Gastroesophageal sphincter (tissue), 3 donors: ENCODE results near the gene ANKRD18B.

Experiments used
- EP300 ChIP-seq: sonication (generic); formaldehyde crosslinking; IDR thresholded peaks from one replicate; pipeline ENCODE4 v1.6.1; 2017; ENCODE audit warnings: antibody characterized with exemption, mild to moderate bottlenecking
- POLR2A ChIP-seq, 2 donors: fragments of 450-650 bp; IDR thresholded peaks; one replicate each; pipeline ENCODE4 v1.6.1; 2017; ENCODE audit warnings: antibody characterized with exemption in 2 of 2, mild to moderate bottlenecking in 2 of 2, moderate library complexity in 1 of 2
- TF ChIP-seq, protein P1 (sequence below), 4 experiments: fragments of 200-600 bp in 2 of 4; fragments of 450-650 bp in 2 of 4; sonication (generic) in 1 of 4; IDR thresholded peaks; one replicate each; pipeline ENCODE4 v1.5.1; 2017 to 2019; ENCODE audit warnings: antibody characterized with exemption in 4 of 4, mild to moderate bottlenecking in 2 of 4, moderate library complexity in 2 of 4

DNA sequence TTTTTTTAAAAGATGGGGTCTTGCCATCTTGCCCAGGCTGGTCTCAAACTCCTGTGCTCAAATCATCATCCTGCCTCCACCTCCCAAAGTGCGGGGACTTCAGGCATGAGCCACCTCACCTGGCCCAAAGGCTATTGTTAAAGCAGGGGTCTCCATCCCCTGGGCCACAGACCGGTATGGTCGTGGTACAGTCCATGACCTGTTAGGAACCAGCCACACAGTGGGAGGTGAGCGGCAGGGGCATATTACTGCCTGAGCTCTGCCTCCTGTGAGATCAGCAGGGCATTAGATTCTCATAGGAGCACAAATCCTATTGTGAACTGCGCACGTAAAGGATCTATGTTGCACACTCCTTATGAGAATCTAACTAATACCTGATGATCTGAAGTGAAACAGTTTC, 43.1 kb upstream of the ANKRD18B start:
- TF ChIP-seq, protein P1, sequence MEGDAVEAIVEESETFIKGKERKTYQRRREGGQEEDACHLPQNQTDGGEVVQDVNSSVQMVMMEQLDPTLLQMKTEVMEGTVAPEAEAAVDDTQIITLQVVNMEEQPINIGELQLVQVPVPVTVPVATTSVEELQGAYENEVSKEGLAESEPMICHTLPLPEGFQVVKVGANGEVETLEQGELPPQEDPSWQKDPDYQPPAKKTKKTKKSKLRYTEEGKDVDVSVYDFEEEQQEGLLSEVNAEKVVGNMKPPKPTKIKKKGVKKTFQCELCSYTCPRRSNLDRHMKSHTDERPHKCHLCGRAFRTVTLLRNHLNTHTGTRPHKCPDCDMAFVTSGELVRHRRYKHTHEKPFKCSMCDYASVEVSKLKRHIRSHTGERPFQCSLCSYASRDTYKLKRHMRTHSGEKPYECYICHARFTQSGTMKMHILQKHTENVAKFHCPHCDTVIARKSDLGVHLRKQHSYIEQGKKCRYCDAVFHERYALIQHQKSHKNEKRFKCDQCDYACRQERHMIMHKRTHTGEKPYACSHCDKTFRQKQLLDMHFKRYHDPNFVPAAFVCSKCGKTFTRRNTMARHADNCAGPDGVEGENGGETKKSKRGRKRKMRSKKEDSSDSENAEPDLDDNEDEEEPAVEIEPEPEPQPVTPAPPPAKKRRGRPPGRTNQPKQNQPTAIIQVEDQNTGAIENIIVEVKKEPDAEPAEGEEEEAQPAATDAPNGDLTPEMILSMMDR (IDR thresholded peaks at IDR 0.05) = no peak
- TF ChIP-seq POLR2A (IDR thresholded peaks at IDR 0.05) (no peak), EP300 (no peak)
